ENCODE data around the gene CALCOCO1.
"Not testable (repeated sequence)": the region's sequence is repeated elsewhere in the genome, so short reads cannot be mapped to it uniquely, and the experiment has no call there.

CALCOCO1 gene

GRCh38 chr12:53719649-53720048, 7.6 kb downstream of the CALCOCO1 start:
- H3K27ac ChIP-seq, result no peak overlapping the region
- no peak for TF ChIP-seq CTCF (conservative IDR thresholded peaks at IDR 0.05)

- H3K27ac ChIP-seq, result not testable (repeated sequence)
Measured at GRCh38 chr12:53718567-53718966, 8.7 kb downstream of the CALCOCO1 start.

DNA sequence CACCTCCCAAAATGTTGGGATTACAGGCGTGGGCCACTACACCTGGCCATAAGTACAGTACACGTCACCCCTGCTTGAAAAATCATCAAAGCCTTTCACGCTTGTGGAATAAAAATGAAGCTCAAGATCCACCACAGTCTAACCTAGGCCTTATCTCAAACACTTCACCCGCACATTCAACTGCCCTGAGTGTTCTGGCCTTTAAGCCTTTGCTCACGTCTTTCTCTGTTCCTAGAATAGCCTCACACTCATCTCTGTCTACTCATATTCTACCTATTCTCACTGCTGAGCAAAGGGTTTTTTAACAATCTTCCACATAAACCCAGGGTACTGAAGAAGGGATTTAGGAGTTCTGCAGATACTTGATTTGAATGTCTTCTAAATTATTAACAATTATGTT, 9.9 kb downstream of the CALCOCO1 start:
- no peak for TF ChIP-seq CTCF (conservative IDR thresholded peaks at IDR 0.05)
- no peak overlapping the region for H3K27ac ChIP-seq

GRCh38 chr12:53714004-53714403, 13.2 kb downstream of the CALCOCO1 start:
- H3K27ac ChIP-seq, result no peak overlapping the region
- no peak for TF ChIP-seq CTCF (conservative IDR thresholded peaks at IDR 0.05)

DNA sequence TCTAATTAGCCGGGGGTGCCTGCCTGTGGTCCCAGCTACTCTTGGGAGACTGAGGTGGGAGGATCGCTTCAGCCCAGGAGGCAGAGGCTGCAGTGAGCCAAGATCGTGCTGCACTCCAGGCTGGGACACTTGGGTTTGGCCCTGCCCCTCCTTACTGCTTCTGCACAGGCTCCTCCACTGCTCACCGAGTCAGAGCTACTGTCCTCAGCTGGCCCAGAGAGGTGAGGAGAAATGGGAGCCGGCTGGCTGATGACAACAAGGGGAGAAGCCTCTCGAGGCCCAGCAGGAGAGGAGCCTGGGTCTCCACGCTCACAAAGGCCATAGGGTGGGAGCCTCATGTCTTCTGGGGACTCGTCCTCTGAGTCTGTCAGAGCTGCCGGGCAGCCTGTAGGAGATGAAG, 13.7 kb downstream of the CALCOCO1 start:
- no peak for TF ChIP-seq CTCF (conservative IDR thresholded peaks at IDR 0.05)

GRCh38 chr12:53712059-53712643, 15.1 kb downstream of the CALCOCO1 start:
- H3K27ac ChIP-seq, result no peak overlapping the region
- no peak for TF ChIP-seq CTCF (conservative IDR thresholded peaks at IDR 0.05)

More for the DNA sequence above, 13.7 kb downstream of the CALCOCO1 start:
- H3K27ac ChIP-seq, result no peak overlapping the region

- no peak for TF ChIP-seq CTCF (conservative IDR thresholded peaks at IDR 0.05)
- no peak overlapping the region for H3K27ac ChIP-seq
Measured at GRCh38 chr12:53710091-53710490, 17.2 kb downstream of the CALCOCO1 start.

DNA sequence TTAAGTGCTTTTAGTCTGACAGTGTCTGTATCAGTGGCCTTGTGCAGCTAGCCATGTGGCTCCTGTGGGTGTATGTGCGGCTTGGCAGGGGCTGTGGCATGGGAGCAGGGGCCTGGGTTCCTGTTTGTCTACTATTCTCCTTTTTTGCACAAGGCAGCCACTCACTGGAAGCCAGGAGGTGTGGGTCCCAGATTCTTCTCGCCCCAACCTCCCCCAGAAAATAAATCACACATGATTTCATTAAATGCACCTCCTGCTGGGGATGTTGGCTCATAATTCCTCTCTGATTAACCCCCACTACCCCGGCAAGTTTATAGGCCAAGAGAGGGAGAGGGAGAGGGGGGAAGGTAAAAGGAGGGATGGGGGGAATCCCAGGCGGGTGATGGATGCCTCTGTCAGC, 17.6 kb downstream of the CALCOCO1 start:
- H3K27ac ChIP-seq, result no peak overlapping the region
- TF ChIP-seq CTCF (conservative IDR thresholded peaks at IDR 0.05), result no peak

Data from VCaP (cell line).